ENCODE measurements around the gene RCAN2.

Gene RCAN2

DNA sequence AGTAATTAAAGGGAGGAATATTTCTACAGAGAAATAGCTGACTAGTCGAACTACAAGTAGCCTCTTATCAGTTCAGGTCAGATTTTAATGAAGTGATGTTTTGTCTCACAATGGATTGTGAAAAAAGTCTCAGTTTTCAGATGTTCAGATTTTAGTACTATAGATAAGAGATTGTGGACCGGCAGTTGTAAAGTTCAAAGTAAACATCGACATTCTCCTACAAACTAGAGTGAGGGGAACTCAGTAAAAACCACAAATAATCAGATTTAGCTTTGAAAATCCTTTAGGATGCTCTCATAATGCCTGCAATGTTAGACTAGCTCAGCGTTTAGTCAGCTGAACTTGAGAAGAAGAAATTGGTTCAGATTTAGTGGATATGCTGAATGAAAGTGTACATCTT lies 39.9 kb downstream of the RCAN2 start:
- TF ChIP-seq, protein P1, sequence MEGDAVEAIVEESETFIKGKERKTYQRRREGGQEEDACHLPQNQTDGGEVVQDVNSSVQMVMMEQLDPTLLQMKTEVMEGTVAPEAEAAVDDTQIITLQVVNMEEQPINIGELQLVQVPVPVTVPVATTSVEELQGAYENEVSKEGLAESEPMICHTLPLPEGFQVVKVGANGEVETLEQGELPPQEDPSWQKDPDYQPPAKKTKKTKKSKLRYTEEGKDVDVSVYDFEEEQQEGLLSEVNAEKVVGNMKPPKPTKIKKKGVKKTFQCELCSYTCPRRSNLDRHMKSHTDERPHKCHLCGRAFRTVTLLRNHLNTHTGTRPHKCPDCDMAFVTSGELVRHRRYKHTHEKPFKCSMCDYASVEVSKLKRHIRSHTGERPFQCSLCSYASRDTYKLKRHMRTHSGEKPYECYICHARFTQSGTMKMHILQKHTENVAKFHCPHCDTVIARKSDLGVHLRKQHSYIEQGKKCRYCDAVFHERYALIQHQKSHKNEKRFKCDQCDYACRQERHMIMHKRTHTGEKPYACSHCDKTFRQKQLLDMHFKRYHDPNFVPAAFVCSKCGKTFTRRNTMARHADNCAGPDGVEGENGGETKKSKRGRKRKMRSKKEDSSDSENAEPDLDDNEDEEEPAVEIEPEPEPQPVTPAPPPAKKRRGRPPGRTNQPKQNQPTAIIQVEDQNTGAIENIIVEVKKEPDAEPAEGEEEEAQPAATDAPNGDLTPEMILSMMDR (IDR thresholded peaks at IDR 0.05; ENCODE audit: insufficient read depth, low read length, poor library complexity, severe bottlenecking) = no peak
- no peak for DNase-seq (ENCODE audit: extremely low read depth, insufficient read length)

DNA sequence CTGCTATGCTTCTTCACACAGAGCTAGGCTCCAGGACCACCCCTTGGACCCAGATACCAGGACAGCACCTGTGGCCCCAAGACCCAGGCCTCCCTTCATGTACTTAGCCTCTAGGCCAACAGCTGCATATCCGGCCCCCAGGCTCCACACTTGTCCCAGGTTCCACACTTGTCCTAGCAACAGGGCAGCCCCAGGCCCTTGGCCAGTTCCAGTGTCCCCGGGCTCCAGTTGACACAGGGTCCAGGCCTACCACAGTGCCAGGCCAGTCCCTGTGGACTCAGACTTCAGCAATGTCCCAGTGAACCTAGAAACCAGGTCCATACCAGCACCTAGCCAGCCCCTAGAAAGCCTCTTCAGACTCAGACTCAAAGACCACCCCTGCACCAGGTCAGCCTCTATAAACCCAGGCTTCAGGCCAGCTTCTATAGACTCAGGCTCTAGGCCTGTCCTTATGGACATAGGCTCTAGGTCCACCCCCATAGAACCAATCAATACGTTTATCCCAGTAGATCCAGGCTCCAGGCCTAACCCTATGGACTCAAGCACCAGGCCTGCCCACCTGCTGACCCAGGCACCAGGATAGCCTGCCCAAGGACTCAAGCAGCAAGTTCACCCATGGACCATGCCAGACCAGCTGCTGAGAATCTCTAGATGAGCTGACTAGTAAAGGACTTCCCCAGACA lies 46.3 kb downstream of the RCAN2 start:
- Histone ChIP-seq H3K27me3 (replicated peaks; ENCODE audit: control insufficient read depth, insufficient read depth, low read length) (no peaks in the 10 kb centered on the region), H3K4me3 (replicated peaks; ENCODE audit: low read depth, low read length) (no peak overlapping the region), H3K36me3 (ENCODE audit: control insufficient read depth, insufficient read depth, low read length) (no peaks in the 10 kb centered on the region)
- DNase-seq (ENCODE audit: extremely low read depth, insufficient read length) = no peak
- TF ChIP-seq, protein P1 (IDR thresholded peaks at IDR 0.05; ENCODE audit: insufficient read depth, low read length, poor library complexity, severe bottlenecking) = no peak

More for the DNA sequence above, 39.9 kb downstream of the RCAN2 start:
- Histone ChIP-seq H3K27me3 (replicated peaks; ENCODE audit: control insufficient read depth, insufficient read depth, low read length) (no peaks in the 10 kb centered on the region), H3K4me3 (replicated peaks; ENCODE audit: low read depth, low read length) (no peak overlapping the region), H3K36me3 (ENCODE audit: control insufficient read depth, insufficient read depth, low read length) (no peaks in the 10 kb centered on the region)

DNA sequence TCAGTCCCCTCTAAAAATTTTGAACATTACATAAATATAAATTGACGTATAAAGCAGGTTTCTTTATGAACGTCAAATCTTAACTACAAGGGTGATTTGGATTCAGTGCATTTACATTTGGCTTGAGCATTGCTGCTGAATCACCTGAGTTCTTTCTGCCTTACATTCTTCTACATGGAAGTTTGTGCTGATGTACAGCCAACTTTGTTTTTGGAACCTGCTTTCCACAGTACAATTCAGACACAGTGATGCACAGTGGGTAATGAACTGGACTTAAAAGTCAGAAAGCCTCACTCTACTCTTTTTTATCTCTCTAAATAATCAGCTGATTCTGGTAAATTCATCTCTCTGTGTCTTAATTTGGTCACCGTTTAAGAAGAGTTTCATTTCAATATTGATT lies 47.6 kb downstream of the RCAN2 start:
- no peak for DNase-seq (ENCODE audit: extremely low read depth, insufficient read length)
- Histone ChIP-seq H3K36me3 (ENCODE audit: control insufficient read depth, insufficient read depth, low read length) (no peaks in the 10 kb centered on the region), H3K27me3 (replicated peaks; ENCODE audit: control insufficient read depth, insufficient read depth, low read length) (no peaks in the 10 kb centered on the region), H3K4me3 (replicated peaks; ENCODE audit: low read depth, low read length) (no peak overlapping the region)
- TF ChIP-seq, protein P1 (IDR thresholded peaks at IDR 0.05; ENCODE audit: insufficient read depth, low read length, poor library complexity, severe bottlenecking) = no peak

DNA sequence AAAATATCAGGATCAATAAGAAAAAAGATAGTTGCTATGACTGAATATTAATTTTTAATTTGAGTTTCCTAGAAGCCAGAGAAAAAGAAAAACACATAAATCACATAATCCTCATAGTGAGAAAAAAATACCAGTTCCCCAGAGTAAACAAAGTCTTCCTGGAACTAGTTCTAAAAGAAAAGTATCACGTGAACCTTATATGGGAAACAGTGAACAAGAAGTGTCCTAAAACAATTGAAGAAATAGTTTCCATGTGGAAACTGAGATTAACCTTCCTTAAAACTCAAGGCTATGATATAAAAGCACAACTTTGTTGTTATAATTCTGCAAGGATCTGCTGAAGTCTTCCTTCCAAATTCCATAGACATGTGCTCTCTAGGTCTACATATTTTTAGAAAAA lies 50.6 kb downstream of the RCAN2 start:
- Histone ChIP-seq H3K27me3 (replicated peaks; ENCODE audit: control insufficient read depth, insufficient read depth, low read length) (no peaks in the 10 kb centered on the region), H3K4me3 (replicated peaks; ENCODE audit: low read depth, low read length) (no peak overlapping the region), H3K36me3 (ENCODE audit: control insufficient read depth, insufficient read depth, low read length) (no peaks in the 10 kb centered on the region)
- no peak for DNase-seq (ENCODE audit: extremely low read depth, insufficient read length)
- TF ChIP-seq, protein P1 (IDR thresholded peaks at IDR 0.05; ENCODE audit: insufficient read depth, low read length, poor library complexity, severe bottlenecking) = no peak

DNA sequence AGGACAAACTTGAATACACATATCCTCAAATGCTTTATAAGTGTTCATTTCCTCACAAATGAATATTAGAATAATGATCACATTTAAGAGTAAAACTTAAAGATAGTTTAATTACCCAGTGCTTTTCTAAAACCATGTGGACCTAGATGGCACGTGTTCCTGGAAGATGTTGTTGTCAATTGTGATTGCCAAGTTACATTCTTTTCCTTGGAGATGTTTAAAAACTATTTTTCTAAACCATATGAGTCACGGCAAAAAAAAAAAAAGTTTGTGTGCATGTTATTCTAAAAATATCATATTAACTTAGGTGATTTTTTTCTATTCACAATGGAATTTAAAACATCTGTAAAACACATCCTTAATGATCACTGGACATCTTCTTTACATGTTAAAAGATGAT lies 51.1 kb downstream of the RCAN2 start:
- Histone ChIP-seq H3K27me3 (replicated peaks; ENCODE audit: control insufficient read depth, insufficient read depth, low read length) (no peaks in the 10 kb centered on the region), H3K36me3 (ENCODE audit: control insufficient read depth, insufficient read depth, low read length) (no peaks in the 10 kb centered on the region), H3K4me3 (replicated peaks; ENCODE audit: low read depth, low read length) (no peak overlapping the region)
- DNase-seq (ENCODE audit: extremely low read depth, insufficient read length) = no peak
- TF ChIP-seq, protein P1 (IDR thresholded peaks at IDR 0.05; ENCODE audit: insufficient read depth, low read length, poor library complexity, severe bottlenecking) = no peak

DNA sequence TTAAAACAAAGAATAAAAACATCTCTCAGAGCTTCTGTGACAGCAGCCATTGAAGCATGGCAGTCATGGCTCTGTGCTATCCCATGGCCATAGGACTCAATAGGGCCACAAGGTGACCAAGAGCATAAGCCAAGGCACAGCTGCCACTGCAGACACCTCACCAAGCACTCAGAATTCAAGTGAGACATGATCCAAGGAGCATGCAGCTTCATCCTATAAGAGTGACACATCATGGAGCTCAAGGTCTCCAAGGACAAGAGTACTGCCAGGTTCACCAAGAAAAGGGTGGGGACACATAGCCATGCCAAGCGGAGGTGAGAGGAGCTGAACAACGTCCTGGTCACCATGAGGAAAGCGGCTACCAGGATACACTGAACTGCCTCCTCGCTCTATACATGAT lies 53.0 kb downstream of the RCAN2 start:
- DNase-seq (ENCODE audit: extremely low read depth, insufficient read length) = no peak
- TF ChIP-seq, protein P1 (IDR thresholded peaks at IDR 0.05; ENCODE audit: insufficient read depth, low read length, poor library complexity, severe bottlenecking) = no peak
- Histone ChIP-seq H3K4me3 (replicated peaks; ENCODE audit: low read depth, low read length) (no peak overlapping the region), H3K27me3 (replicated peaks; ENCODE audit: control insufficient read depth, insufficient read depth, low read length) (no peaks in the 10 kb centered on the region), H3K36me3 (ENCODE audit: control insufficient read depth, insufficient read depth, low read length) (no peaks in the 10 kb centered on the region)

Data from GM06990 (cell line).